ENCODE measurements around the gene DUXA.
"Not testable (repeated sequence)": the region's sequence is repeated elsewhere in the genome, so short reads cannot be mapped to it uniquely, and the experiment has no call there.

The DUXA gene

GRCh38 chr19:57135797-57136196 is 31.5 kb downstream of the DUXA start:
- no peaks in the 10 kb centered on the region for H3K36me3 ChIP-seq (ENCODE audit: insufficient read depth, low read length)
- no peaks in the 10 kb centered on the region for H3K9me2 ChIP-seq (ENCODE audit: low read depth, low read length)
- no peak overlapping the region for H2AFZ ChIP-seq (ENCODE audit: low read length)
- H3K9ac ChIP-seq (ENCODE audit: low read length) = no peak overlapping the region
- H3K27me3 ChIP-seq (ENCODE audit: insufficient read depth, low read length) = no peaks in the 10 kb centered on the region
- no peak overlapping the region for H3K4me3 ChIP-seq (ENCODE audit: low read depth, low read length, poor library complexity, severe bottlenecking)
- no peaks in the 10 kb centered on the region for H3K9me3 ChIP-seq (ENCODE audit: low read length)
- no peak overlapping the region for H3K4me2 ChIP-seq (ENCODE audit: low read length)
- no peak overlapping the region for H3K27ac ChIP-seq (ENCODE audit: low read depth, low read length, poor library complexity, severe bottlenecking)
- H3F3A ChIP-seq (ENCODE audit: insufficient read depth, low read length) = no peaks in the 10 kb centered on the region
- no peaks in the 10 kb centered on the region for H3K79me2 ChIP-seq (ENCODE audit: insufficient read depth, low read length)
- TF ChIP-seq EZH2 (IDR thresholded peaks at IDR 0.05; ENCODE audit: borderline replicate concordance, low read length) (no peak), CTCF (IDR thresholded peaks at IDR 0.05; ENCODE audit: low read length) (no peak)
- H4K20me1 ChIP-seq (ENCODE audit: insufficient read depth, low read length) = no peaks in the 10 kb centered on the region
- H3K4me1 ChIP-seq (ENCODE audit: insufficient read depth, low read length, severe bottlenecking) = no peaks in the 10 kb centered on the region

GRCh38 chr19:57127403-57127802 is 39.9 kb downstream of the DUXA start:
- not testable (repeated sequence) for H3K9ac ChIP-seq (ENCODE audit: low read length); H3K9me3 ChIP-seq (ENCODE audit: low read length); H3F3A ChIP-seq (ENCODE audit: insufficient read depth, low read length); H3K9me2 ChIP-seq (ENCODE audit: low read depth, low read length); H4K20me1 ChIP-seq (ENCODE audit: insufficient read depth, low read length); H3K27ac ChIP-seq (ENCODE audit: low read depth, low read length, poor library complexity, severe bottlenecking); H3K4me3 ChIP-seq (ENCODE audit: low read depth, low read length, poor library complexity, severe bottlenecking); H3K4me2 ChIP-seq (ENCODE audit: low read length); H3K79me2 ChIP-seq (ENCODE audit: insufficient read depth, low read length); H3K36me3 ChIP-seq (ENCODE audit: insufficient read depth, low read length); H3K27me3 ChIP-seq (ENCODE audit: insufficient read depth, low read length); H3K4me1 ChIP-seq (ENCODE audit: insufficient read depth, low read length, severe bottlenecking); H2AFZ ChIP-seq (ENCODE audit: low read length)

- H3K27ac ChIP-seq (ENCODE audit: low read depth, low read length, poor library complexity, severe bottlenecking) = no peak overlapping the region
- no peaks in the 10 kb centered on the region for H3K4me1 ChIP-seq (ENCODE audit: insufficient read depth, low read length, severe bottlenecking)
- H3K9ac ChIP-seq (ENCODE audit: low read length) = no peak overlapping the region
- H4K20me1 ChIP-seq (ENCODE audit: insufficient read depth, low read length) = no peaks in the 10 kb centered on the region
- no peak overlapping the region for H2AFZ ChIP-seq (ENCODE audit: low read length)
- H3F3A ChIP-seq (ENCODE audit: insufficient read depth, low read length) = no peaks in the 10 kb centered on the region
- no peaks in the 10 kb centered on the region for H3K9me3 ChIP-seq (ENCODE audit: low read length)
- H3K4me3 ChIP-seq (ENCODE audit: low read depth, low read length, poor library complexity, severe bottlenecking) = no peak overlapping the region
- H3K36me3 ChIP-seq (ENCODE audit: insufficient read depth, low read length) = no peaks in the 10 kb centered on the region
- no peaks in the 10 kb centered on the region for H3K9me2 ChIP-seq (ENCODE audit: low read depth, low read length)
- H3K79me2 ChIP-seq (ENCODE audit: insufficient read depth, low read length) = no peaks in the 10 kb centered on the region
- no peak overlapping the region for H3K4me2 ChIP-seq (ENCODE audit: low read length)
- no peaks in the 10 kb centered on the region for H3K27me3 ChIP-seq (ENCODE audit: insufficient read depth, low read length)
- no peak for TF ChIP-seq EZH2 (IDR thresholded peaks at IDR 0.05; ENCODE audit: borderline replicate concordance, low read length)
- no peak for TF ChIP-seq CTCF (IDR thresholded peaks at IDR 0.05; ENCODE audit: low read length)
Measured at GRCh38 chr19:57123882-57124281, 43.4 kb downstream of the DUXA start.

- Histone ChIP-seq H3K36me3 (ENCODE audit: insufficient read depth, low read length) (no peaks in the 10 kb centered on the region), H3K4me1 (ENCODE audit: insufficient read depth, low read length, severe bottlenecking) (no peaks in the 10 kb centered on the region), H3K4me3 (ENCODE audit: low read depth, low read length, poor library complexity, severe bottlenecking) (no peak overlapping the region), H3K9me3 (ENCODE audit: low read length) (no peaks in the 10 kb centered on the region), H3K9ac (ENCODE audit: low read length) (no peak overlapping the region), H2AFZ (ENCODE audit: low read length) (no peak overlapping the region), H3F3A (ENCODE audit: insufficient read depth, low read length) (no peaks in the 10 kb centered on the region), H3K27ac (ENCODE audit: low read depth, low read length, poor library complexity, severe bottlenecking) (no peak overlapping the region), H3K4me2 (ENCODE audit: low read length) (no peak overlapping the region), H4K20me1 (ENCODE audit: insufficient read depth, low read length) (no peaks in the 10 kb centered on the region), H3K27me3 (ENCODE audit: insufficient read depth, low read length) (no peaks in the 10 kb centered on the region), H3K79me2 (ENCODE audit: insufficient read depth, low read length) (no peaks in the 10 kb centered on the region), H3K9me2 (ENCODE audit: low read depth, low read length) (no peaks in the 10 kb centered on the region)
- TF ChIP-seq CTCF (IDR thresholded peaks at IDR 0.05; ENCODE audit: low read length) = no peak
- TF ChIP-seq EZH2 (IDR thresholded peaks at IDR 0.05; ENCODE audit: borderline replicate concordance, low read length) = no peak
Measured at GRCh38 chr19:57118848-57119247, 48.4 kb downstream of the DUXA start.

GRCh38 chr19:57113501-57113900 is 53.8 kb downstream of the DUXA start:
- H3K9ac ChIP-seq (ENCODE audit: low read length); H3K79me2 ChIP-seq (ENCODE audit: insufficient read depth, low read length); H3K4me2 ChIP-seq (ENCODE audit: low read length); H3K27me3 ChIP-seq (ENCODE audit: insufficient read depth, low read length); H3F3A ChIP-seq (ENCODE audit: insufficient read depth, low read length); H3K27ac ChIP-seq (ENCODE audit: low read depth, low read length, poor library complexity, severe bottlenecking); H3K4me3 ChIP-seq (ENCODE audit: low read depth, low read length, poor library complexity, severe bottlenecking); H3K36me3 ChIP-seq (ENCODE audit: insufficient read depth, low read length); H3K9me2 ChIP-seq (ENCODE audit: low read depth, low read length); H3K4me1 ChIP-seq (ENCODE audit: insufficient read depth, low read length, severe bottlenecking); H4K20me1 ChIP-seq (ENCODE audit: insufficient read depth, low read length); H2AFZ ChIP-seq (ENCODE audit: low read length): not testable (repeated sequence)
- H3K9me3 ChIP-seq (ENCODE audit: low read length) = peaks cover 17% of the 10 kb centered on the region

Measured in OCI-LY1 (cell line).